Fibroblast of skin of right biceps (primary cell): Measurements from ENCODE around the gene SERPINE3.

Experiments used
- DNase-seq: peaks from one replicate; pipeline ENCODE4 v3.0.0-alpha.2; 2013

The SERPINE3 gene

DNA sequence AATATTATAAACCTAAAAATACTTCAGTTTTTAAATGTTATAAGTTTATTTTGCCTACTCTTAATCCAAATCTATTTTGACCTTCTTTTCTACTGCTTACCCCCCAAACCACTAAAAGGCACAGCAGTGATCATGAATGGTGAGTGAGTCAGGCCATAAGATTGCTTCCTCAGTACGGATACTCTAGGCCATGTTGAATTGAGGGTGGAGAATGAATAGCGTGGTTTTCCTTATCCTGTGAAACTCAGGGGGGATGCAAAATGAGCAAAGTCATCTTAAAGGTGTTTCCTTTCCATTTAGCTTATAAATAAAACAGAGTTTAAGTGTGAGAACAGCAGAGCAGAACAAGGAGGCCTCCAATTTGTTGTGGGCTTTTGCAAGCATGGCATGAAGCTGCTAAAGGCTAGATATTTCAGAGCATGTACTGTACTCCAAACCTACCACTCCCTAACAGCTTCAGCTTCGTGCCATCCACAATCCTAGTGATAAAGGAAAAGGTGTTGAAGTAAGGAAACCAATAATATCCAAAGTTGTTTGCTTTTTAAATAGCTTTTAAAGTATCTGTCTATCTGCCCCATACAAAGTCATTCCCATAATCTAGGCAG is 25.0 kb downstream of the SERPINE3 start:
- peak; percentile 89 for DNase-seq

DNA sequence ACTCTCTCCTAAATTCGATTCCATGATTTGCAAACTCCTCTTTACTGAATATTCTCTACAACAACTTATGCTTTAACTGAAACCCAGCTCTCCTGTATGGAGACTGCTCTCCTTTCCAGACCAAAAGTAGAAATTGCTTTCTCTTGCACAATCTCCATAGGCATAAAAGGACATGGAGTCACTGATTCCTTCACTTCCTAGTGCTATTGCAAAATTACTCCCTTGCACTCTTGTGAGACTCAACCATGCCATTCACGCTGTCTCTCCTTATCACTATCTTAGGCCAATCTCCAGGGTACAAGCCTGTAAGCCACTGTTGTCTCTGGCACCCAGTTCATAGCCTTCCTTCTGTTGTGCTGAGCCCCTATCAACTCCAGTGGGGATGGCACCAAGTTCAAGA is 30.6 kb downstream of the SERPINE3 start:
- peak; percentile 31 for DNase-seq

GRCh38 chr13:51370811-51371210 is 31.3 kb downstream of the SERPINE3 start:
- DNase-seq: no peak

- DNase-seq: no peak
These were observed 32.4 kb downstream of the SERPINE3 start for GRCh38 chr13:51371768-51372399.

DNA sequence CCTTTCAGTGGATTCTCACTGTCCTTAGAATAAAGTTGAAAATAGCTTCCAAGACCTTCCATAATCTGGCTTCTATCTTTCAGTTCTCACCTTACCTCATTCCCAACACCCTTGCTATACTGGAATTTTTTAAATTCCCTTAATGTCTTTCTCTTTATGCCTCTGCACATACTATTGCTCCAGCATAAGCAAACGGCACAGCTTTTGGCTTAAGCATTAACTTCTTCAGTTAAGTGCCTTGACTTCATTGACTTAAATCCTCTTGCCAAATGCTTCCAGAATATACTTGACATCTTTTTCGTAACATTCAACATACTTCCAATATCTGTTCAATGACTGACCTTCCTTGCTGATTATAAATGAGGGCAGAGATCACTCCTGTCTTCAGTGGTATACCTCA is 34.0 kb downstream of the SERPINE3 start:
- no peak for DNase-seq

DNA sequence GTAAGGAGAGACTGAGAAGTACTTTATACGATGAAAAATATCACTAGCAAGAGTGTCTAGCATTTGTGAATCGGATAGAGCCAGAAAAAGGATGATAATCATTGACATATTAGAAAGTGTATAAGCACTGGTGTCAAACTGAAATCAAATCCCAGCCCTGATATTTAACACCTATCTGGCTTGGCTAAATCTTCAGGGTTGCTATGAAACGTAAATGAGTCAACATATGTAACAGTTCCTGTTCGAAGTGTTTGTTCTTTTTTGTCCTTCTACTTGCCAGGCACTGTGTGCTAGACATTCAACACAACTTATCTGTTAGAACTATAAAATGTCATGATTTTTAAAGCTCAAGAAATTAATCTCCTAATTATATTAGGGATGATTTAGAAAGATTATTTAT is 40.8 kb downstream of the SERPINE3 start:
- peak; percentile 22 for DNase-seq

DNA sequence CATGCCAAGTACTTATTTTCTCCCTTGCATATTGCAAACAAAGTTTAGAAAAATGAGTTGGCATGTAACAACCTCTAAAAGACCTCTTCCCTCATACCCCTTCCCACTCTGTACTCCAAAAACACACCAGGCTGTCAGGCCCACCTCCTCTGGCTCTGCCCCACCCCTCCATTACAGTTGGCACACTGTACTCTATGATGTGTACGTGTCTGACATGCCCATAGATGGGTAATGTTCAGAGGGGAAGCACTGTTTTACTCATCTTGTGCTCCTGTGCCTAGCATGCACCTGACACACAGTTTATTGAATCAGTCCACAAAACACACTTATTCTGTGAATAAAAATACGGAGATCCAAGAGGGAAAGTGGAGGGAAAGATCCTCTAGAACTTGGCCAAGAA is 45.6 kb downstream of the SERPINE3 start:
- no peak for DNase-seq

GRCh38 chr13:51394724-51395123 is 55.2 kb downstream of the SERPINE3 start:
- DNase-seq: no peak

- DNase-seq: peak; percentile 19
These were observed 56.9 kb downstream of the SERPINE3 start for GRCh38 chr13:51396352-51396751.

- DNase-seq: peak; percentile 67
These were observed 57.9 kb downstream of the SERPINE3 start for GRCh38 chr13:51397262-51397941.

DNA sequence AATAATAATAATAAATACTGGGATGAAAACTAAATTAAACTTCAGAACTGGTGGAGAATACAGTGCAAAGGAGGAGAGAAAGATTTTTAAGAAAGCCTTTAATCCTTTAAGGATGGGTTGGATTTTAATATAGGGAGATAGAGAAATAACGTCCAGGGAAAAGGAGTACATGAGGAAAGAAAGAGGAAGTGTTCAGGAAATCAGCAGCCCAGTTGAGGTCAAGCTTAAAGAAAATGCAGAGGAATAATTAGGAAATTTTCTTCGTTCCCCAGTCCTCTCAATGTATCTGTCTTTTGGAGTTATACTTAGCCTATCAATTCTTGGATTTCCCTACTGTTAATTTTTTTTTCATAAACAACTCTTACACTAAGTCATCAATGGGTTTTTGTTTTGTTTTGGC is 65.7 kb downstream of the SERPINE3 start:
- no peak for DNase-seq

GRCh38 chr13:51412431-51412830 is 72.9 kb downstream of the SERPINE3 start:
- no peak for DNase-seq
